Islet of Langerhans (tissue), 1 donor: ENCODE data around the gene STIM2.

Source experiments
- FAIRE-seq: peaks from one replicate; lab custom pipeline; 2011; peaks lifted over from hg19 to GRCh38; lab: Jason Lieb, UNC

Gene STIM2

DNA sequence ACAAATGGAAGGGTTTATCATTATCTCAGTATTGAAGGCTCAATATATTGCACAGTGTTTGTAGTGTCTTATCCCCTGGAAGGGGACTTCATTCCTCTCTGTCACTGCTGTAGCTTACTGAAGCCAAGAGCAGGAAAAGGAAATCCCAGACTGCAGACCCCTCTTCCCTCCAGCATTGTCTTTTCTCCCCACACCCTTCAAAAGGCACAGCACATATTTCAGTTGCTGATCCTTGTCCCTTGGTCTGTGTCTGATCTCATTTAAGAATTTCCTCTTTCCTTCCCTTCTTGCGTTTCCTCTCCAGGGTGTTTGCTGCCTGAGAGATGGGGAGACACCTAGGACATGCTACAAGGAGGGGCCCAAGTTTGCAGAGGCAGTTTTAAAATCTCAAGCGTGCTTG, 40.1 kb downstream of the STIM2 start:
- no peak for FAIRE-seq

DNA sequence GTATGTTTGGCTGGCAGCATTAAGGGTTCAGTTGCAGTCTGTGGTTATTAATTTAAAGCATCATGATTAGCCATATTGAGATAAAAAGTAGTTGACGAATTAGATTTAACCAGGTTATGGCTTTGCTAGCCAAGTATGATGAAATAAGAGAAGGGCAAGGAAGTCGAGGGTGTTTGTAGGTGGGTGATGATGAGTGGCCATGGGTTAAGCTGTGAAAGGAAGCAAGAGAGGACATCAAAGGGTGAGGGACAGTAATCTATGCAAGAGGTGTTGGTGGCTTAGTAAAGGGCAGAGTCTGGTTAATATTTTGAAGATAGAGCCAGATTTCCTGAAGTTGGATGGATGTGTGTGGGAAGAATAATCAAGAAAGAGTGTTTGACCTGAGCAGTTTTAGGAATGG, 44.5 kb downstream of the STIM2 start:
- FAIRE-seq = no peak

DNA sequence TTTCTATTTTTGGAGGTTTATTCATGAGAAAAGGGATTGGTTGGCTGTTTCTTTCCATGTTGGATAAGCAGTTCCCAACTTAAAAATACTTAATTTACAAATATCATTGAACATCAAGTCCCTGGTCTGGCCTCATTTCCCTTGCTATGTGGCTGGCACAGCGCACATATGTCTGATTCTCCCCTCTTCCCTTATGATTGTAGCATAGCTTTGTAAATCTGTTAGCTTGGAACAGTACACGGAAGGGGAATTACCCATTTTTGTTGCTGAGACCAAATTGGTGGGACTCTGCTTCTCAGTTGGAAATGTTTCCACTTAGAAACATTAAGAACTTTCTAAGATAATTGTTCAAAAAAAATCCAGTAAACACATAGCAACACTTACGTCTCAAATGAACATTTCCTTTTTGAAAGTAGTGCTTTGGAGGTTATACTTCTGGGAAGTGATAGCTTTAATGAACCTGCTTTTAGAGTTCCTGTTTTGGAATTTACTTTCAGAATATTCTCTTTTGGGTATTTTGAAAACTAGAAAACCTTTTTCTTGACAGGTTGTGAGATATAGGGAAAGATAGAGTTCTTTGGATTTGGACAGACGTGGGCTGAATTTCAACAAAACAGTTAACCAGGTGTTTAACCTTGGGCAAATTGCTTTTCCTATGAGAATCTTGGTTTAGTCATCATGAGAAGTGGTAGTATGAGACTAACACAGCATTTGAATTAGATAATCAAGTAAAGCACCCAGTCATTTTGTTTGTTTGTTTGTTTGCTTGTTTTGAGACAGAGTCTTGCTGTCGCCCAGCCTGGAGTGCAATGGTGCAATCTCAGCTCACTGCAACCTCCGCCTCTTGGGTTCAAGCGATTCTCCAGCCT, 47.3 kb downstream of the STIM2 start:
- FAIRE-seq = no peak

GRCh38 chr4:26909369-26909768, 48.7 kb downstream of the STIM2 start:
- FAIRE-seq = peak; percentile 90

DNA sequence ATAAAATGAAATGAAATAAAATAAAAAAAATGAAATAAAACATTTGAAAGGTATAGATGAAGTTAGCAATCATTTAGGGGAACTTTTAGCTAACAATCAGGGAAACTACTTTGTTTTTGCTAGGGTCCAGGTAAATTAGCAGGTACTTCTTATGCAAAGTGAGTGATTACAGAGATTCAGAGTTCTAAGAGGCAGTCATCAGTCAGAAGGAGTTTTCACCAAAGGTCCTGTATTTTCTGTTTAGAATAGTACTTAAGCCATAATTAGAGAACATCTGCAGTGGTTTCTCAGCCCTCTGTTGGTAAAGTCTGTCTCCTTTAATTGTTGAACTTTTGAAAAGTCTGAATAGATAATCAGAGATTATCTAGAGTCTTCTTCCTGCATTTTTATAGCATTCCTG, 50.6 kb downstream of the STIM2 start:
- FAIRE-seq = no peak

DNA sequence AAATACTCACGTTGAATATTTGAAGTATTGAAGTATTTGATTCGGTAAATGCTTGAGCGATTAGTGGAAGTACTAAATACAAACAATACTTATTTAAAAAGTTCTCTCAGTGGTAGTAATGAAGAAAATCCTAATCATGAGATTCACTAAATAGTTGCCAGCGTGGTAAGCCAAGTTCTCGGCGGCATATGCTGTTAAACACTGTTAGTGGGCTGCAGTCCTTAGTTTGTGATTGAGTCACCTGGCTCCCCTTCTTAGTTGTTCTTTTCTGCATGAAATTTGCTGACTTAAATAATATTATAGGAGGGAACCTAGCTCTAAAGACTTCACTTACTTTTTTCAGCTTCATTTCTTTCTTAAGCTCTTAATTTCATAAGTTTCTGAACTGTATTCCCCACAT, 51.4 kb downstream of the STIM2 start:
- FAIRE-seq = no peak

- FAIRE-seq = no peak
Measured at GRCh38 chr4:26912810-26913209, 52.2 kb downstream of the STIM2 start.

DNA sequence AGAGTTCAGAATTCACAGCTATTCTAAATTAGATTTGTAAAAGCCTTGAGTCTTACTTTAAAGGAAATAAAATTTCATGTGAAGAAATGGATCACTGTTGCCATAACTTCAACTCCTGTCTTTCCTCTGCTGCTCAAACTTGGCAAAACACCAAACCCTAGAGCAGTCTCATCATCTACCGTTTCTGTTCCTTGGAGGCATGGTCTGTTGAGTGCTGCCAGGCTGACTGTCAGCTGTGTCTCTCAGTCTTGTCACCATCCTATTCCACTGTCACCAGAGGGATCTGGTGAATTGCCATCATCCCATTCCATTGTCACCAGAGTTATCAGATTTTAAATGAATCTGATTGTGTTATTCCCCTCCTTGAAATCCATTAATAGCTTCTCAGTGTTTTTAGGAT, 55.6 kb downstream of the STIM2 start:
- FAIRE-seq = peak; percentile 13

DNA sequence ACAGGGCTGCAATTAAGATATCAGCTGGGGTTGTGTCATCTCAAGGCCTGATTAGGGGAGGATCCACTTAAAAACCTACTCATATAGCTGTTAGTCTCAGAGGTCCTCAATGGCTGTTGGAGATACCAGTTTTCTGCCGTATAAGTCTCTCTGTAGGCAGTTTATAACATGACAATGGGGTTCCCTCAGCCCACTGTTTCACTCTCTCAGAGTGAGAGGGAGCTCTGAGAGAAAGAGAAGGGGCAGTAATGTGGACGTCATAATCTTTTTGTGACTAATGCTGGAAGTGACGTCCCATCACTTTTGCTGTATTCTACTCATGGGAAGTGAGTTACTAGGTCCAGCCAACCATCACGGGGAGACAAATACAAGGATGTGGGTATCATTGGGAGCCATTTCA, 70.3 kb downstream of the STIM2 start:
- FAIRE-seq = no peak

DNA sequence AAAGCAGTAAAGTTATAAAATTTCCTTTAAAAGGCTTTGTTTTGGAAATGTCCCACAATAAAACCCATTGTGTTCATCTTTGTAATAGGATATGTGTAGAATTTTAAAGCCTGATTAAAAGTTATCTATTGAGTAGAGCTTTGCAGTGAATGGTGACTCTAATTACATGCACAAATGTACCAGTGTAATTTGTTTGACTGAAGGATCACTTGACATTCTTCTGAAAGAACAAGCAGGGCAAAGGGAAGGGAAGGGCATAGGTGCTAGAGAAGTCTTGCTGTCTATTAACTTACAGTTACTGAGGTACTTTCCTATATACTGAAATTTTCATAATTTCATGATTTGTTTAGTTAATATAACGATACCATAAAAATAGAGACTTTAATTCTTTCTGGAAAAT, 70.8 kb downstream of the STIM2 start:
- FAIRE-seq = no peak

GRCh38 chr4:26931966-26932365, 71.3 kb downstream of the STIM2 start:
- peak; percentile 17 for FAIRE-seq

- FAIRE-seq = no peak
Measured at GRCh38 chr4:26935397-26935796, 74.8 kb downstream of the STIM2 start.

- no peak for FAIRE-seq
Measured at GRCh38 chr4:26936284-26937065, 75.8 kb downstream of the STIM2 start.

DNA sequence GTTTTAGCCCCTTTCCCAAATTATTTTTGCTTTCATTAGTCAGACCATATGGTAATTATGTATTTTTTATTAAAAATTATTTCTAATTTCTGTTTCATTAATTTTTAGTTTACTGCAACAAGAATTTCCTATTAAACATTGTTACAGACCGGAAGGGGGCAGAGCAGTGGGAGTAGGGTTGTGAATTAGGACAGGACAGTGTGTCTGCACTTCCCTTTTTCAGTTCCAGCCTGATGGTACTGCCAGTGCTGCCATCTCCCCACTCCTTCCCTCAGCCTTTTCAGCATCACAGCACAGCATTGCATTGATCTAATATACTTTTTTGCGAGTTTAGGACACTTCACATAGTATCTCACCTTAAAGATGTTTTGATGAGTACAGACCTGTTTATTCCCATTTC, 76.5 kb downstream of the STIM2 start:
- FAIRE-seq = no peak

- FAIRE-seq = no peak
Measured at GRCh38 chr4:26937567-26937966, 76.9 kb downstream of the STIM2 start.

DNA sequence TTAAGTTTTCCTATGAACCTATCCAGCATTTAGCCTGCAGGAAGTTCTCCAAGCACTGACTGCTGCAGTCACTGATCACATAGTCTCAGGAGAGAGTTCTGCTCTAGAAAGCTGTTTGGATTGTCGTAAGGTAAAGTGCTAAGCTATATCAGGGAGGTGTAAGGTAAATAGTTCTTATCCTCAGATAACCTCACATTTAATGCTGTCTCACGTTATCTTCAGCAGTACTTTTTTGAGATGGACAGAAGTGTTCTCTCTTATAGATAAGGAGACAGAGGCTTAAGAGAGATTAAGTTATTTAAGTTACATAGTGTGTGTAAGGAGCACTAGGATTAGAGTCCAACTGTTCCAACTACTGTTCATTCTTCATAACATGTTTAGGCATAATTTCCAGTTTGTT, 77.9 kb downstream of the STIM2 start:
- FAIRE-seq = peak; percentile 61

- FAIRE-seq = no peak
Measured at GRCh38 chr4:26941951-26942350, 81.3 kb downstream of the STIM2 start.

GRCh38 chr4:26942871-26943270, 82.2 kb downstream of the STIM2 start:
- FAIRE-seq = no peak

DNA sequence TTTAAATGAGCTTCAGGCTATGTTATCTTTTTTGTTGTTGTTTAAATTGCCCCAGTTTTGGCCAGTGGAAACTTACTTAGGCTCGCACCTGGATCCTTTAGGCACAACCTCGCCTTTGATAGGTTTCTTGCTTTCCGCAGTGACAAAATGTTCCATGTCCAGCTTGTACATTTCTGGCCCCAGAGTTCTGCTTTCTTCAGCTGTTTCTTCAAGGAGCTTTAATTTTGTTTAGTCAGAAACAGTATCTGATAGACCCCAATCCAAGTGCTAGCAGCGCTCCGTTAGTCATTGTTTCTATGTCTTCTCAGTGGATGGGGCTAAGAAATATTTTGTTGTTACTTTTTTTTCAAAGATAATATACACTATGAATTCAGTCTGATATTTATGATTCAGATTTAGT, 82.8 kb downstream of the STIM2 start:
- no peak for FAIRE-seq

GRCh38 chr4:26945794-26946193, 85.2 kb downstream of the STIM2 start:
- FAIRE-seq = no peak

GRCh38 chr4:26947318-26947717, 86.7 kb downstream of the STIM2 start:
- no peak for FAIRE-seq

DNA sequence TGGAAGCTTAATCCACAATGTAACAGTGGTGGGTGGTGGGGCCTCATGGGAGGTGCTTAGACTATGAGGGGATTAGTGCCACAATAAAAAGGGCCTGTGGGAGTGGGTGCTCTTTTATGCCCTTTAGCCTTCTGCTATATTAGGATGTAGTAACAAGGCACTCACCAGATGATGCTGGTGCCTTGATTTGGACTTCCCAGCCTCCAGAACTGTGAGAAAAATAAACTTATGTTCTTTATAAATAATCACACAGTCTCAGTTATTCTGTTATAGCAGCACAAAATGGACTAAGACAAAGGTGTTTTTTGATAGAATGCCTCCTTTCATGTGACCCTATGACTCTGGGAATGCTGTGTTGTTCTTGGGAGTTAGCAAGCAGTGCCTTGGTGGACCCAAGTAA, 89.8 kb downstream of the STIM2 start:
- no peak for FAIRE-seq

DNA sequence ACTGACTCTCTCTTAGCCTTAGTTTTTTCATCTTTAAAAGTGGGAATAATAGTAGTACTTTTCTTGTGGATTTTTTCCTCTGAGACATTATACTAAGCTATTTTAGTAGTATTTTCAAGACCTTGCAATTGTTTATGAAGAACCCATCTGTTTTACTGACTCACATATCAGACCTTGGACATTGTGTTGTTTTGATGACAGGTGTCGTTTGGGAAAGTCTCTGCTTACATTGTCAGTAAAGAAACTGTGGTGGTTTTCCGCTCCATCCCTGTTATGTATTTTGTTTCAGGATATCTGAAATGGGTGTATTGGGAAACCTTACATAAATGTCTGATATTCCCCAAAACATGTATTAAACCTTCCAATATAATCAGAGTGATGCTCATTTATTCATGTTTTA, 92.2 kb downstream of the STIM2 start:
- no peak for FAIRE-seq

GRCh38 chr4:26953366-26953765, 92.7 kb downstream of the STIM2 start:
- FAIRE-seq = no peak
